ACC112 (cell line): ENCODE results near the gene TP73.
"Not testable (repeated sequence)": the region's sequence is repeated elsewhere in the genome, so short reads cannot be mapped to it uniquely, and the experiment has no call there.

Source experiments
- H2AFZ ChIP-seq: fragments of 200-600 bp; sonication (generic); one replicate; pipeline ENCODE4 v1.6.0; 2017; ENCODE audit warnings: antibody characterized with exemption, low read length; ENCODE audit not compliant: unreplicated experiment
- H3K27ac ChIP-seq: fragments of 200-600 bp; sonication (generic); 2 replicates; pipeline ENCODE4 v1.5.1; 2014; ENCODE audit warnings: low read depth, mild to moderate bottlenecking, antibody characterized with exemption, low read length, moderate library complexity
- H3K27me3 ChIP-seq: fragments of 200-600 bp; sonication (generic); 2 replicates; pipeline ENCODE4 v1.6.1; 2014; ENCODE audit warnings: mild to moderate bottlenecking, antibody characterized with exemption, low read length, moderate library complexity, mixed read lengths; ENCODE audit not compliant: insufficient read depth
- H3K36me3 ChIP-seq: fragments of 200-600 bp; sonication (generic); 2 replicates; pipeline ENCODE4 v1.6.1; 2016; ENCODE audit warnings: mild to moderate bottlenecking, antibody characterized with exemption, low read length, moderate library complexity, mixed read lengths; ENCODE audit not compliant: insufficient read depth
- H3K4me1 ChIP-seq: fragments of 200-600 bp; sonication (generic); one replicate; pipeline ENCODE4 v1.6.1; 2016; ENCODE audit warnings: low read length, mixed read lengths; ENCODE audit not compliant: insufficient read depth, unreplicated experiment, control insufficient read depth
- H3K4me3 ChIP-seq: fragments of 200-600 bp; sonication (generic); 2 replicates; pipeline ENCODE4 v1.5.1; 2014; ENCODE audit warnings: mild to moderate bottlenecking, low read depth, low read length
- H3K79me2 ChIP-seq: fragments of 200-600 bp; sonication (generic); one replicate; pipeline ENCODE4 v1.6.0; 2016; ENCODE audit warnings: low read length; ENCODE audit not compliant: control insufficient read depth, unreplicated experiment, insufficient read depth

TP73 gene

GRCh38 chr1:3620708-3621107 lies 31.6 kb upstream of the TP73 start:
- Histone ChIP-seq H3K4me3 (no peak overlapping the region), H3K4me1 (peaks cover 9% of the 10 kb centered on the region), H2AFZ (no peak overlapping the region)

GRCh38 chr1:3621151-3621671 lies 31.1 kb upstream of the TP73 start:
- not testable (repeated sequence) for H3K79me2 ChIP-seq, H3K36me3 ChIP-seq, H2AFZ ChIP-seq, H3K4me3 ChIP-seq, H3K27ac ChIP-seq, H3K27me3 ChIP-seq
- peaks cover 14% of the 10 kb centered on the region for H3K4me1 ChIP-seq

More at GRCh38 chr1:3620708-3621107, 31.6 kb upstream of the TP73 start:
- Histone ChIP-seq H3K36me3 (no peaks in the 10 kb centered on the region), H3K27ac (no peak overlapping the region), H3K27me3 (no peaks in the 10 kb centered on the region), H3K79me2 (no peaks in the 10 kb centered on the region)

GRCh38 chr1:3622102-3622501 lies 30.2 kb upstream of the TP73 start:
- H3K27ac ChIP-seq, H3K27me3 ChIP-seq, H3K4me3 ChIP-seq, H3K79me2 ChIP-seq, H2AFZ ChIP-seq, H3K36me3 ChIP-seq: not testable (repeated sequence)
- peaks cover 14% of the 10 kb centered on the region for H3K4me1 ChIP-seq

GRCh38 chr1:3623441-3624199 lies 28.7 kb upstream of the TP73 start:
- Histone ChIP-seq H3K36me3 (no peaks in the 10 kb centered on the region), H3K27me3 (no peaks in the 10 kb centered on the region), H3K4me1 (peaks cover 14% of the 10 kb centered on the region), H3K4me3 (peak overlapping the region; percentile 99), H2AFZ (peak overlapping the region; percentile 98), H3K79me2 (no peaks in the 10 kb centered on the region), H3K27ac (no peak overlapping the region)

GRCh38 chr1:3624200-3625136 lies 27.8 kb upstream of the TP73 start, which contains the start of gene TPRG1L:
TSS of gene TPRG1L (plus strand) at chr1:3625015. CDS start at chr1:3625073, 58 bp downstream.
- Histone ChIP-seq H3K27ac (no peak within 1 kb of the TSS), H3K4me1 (peaks cover 14% of the 10 kb centered on the region), H3K36me3 (0 out of 2 replicates have a peak, but pooled peaks cover 4% of the 10 kb centered on the region), H3K4me3 (peak within 1 kb of the TSS; percentile 99), H3K79me2 (no peaks in the 10 kb centered on the region), H2AFZ (peak within 1 kb of the TSS; percentile 98), H3K27me3 (no peaks in the 10 kb centered on the region)

- Histone ChIP-seq H3K27me3 (no peaks in the 10 kb centered on the region), H3K27ac (no peak overlapping the region), H2AFZ (no peak overlapping the region)
Observed at GRCh38 chr1:3625151-3625907, 27.0 kb upstream of the TP73 start.

GRCh38 chr1:3626025-3626424 lies 26.3 kb upstream of the TP73 start:
- no peaks in the 10 kb centered on the region for H3K27me3 ChIP-seq
- no peak overlapping the region for H2AFZ ChIP-seq
- no peak overlapping the region for H3K27ac ChIP-seq
- H3K4me1 ChIP-seq = peaks cover 17% of the 10 kb centered on the region
- no peaks in the 10 kb centered on the region for H3K79me2 ChIP-seq
- H3K4me3 ChIP-seq = peak overlapping the region; percentile 99
- 0 out of 2 replicates have a peak, but pooled peaks cover 4% of the 10 kb centered on the region for H3K36me3 ChIP-seq

More at GRCh38 chr1:3625151-3625907, 27.0 kb upstream of the TP73 start:
- Histone ChIP-seq H3K4me1 (peaks cover 17% of the 10 kb centered on the region), H3K36me3 (0 out of 2 replicates have a peak, but pooled peaks cover 4% of the 10 kb centered on the region), H3K79me2 (no peaks in the 10 kb centered on the region), H3K4me3 (peak overlapping the region; percentile 99)

GRCh38 chr1:3627515-3628253 lies 24.6 kb upstream of the TP73 start:
- H3K27ac ChIP-seq = no peak overlapping the region
- H3K36me3 ChIP-seq = 0 out of 2 replicates have a peak, but pooled peaks cover 4% of the 10 kb centered on the region
- no peaks in the 10 kb centered on the region for H3K79me2 ChIP-seq
- H3K4me3 ChIP-seq = no peak overlapping the region
- H3K4me1 ChIP-seq = peaks cover 17% of the 10 kb centered on the region
- H2AFZ ChIP-seq = no peak overlapping the region
- no peaks in the 10 kb centered on the region for H3K27me3 ChIP-seq

GRCh38 chr1:3628445-3628844 lies 23.9 kb upstream of the TP73 start:
- H3K27me3 ChIP-seq = no peaks in the 10 kb centered on the region
- no peak overlapping the region for H3K27ac ChIP-seq
- 0 out of 2 replicates have a peak, but pooled peaks cover 4% of the 10 kb centered on the region for H3K36me3 ChIP-seq
- peaks cover 11% of the 10 kb centered on the region for H3K4me1 ChIP-seq
- no peak overlapping the region for H3K4me3 ChIP-seq
- no peak overlapping the region for H2AFZ ChIP-seq
- no peaks in the 10 kb centered on the region for H3K79me2 ChIP-seq
